ENCODE measurements around the gene HSPA12B. TPM values are rescaled to one million over a fixed set of nuclear protein-coding genes. Genes with fewer than 3 reads are reported as not detected.

The HSPA12B gene
- total and polyA plus RNA-seq, 2 of the 4 experiments (the other 2 are of a cell fraction) = not detected

GRCh38 chr20:3760655-3761348 lies 28.3 kb downstream of the HSPA12B start:
- no peak; the same call in 1 of the 2 replicates for ATAC-seq (ENCODE audit: low read depth)
- Histone ChIP-seq H4K20me1 (ENCODE audit: insufficient read depth, low read length) (peaks cover 9% of the 10 kb centered on the region; the same call in 1 of the 2 replicates), H4K5ac (ENCODE audit: low read depth, low read length) (no peak overlapping the region), H2AFZ (replicated peaks; ENCODE audit: low read length, poor library complexity) (no peak overlapping the region), H3K4ac (ENCODE audit: low read depth, low read length) (no peak overlapping the region), H3K18ac (ENCODE audit: low read depth, low read length) (no peak overlapping the region), H2BK5ac (ENCODE audit: low read depth, low read length, poor library complexity, severe bottlenecking) (no peak overlapping the region), H3K23ac (ENCODE audit: low read depth, low read length) (no peak overlapping the region), H2BK120ac (ENCODE audit: low read depth, low read length) (no peak overlapping the region), H3K27ac (ENCODE audit: insufficient read depth, low read length) (no peak overlapping the region), H3K9me3 (ENCODE audit: control insufficient read depth, insufficient read depth, low read length) (no peaks in the 10 kb centered on the region), H4K91ac (ENCODE audit: insufficient read depth, low read depth, low read length) (no peak overlapping the region), H3K56ac (ENCODE audit: extremely low read depth, insufficient read depth, low read length) (no peak overlapping the region), H3K27me3 (ENCODE audit: control insufficient read depth, insufficient read depth, low read length) (no peaks in the 10 kb centered on the region), H4K8ac (ENCODE audit: low read depth in 2 of 2, low read length in 2 of 2) (peak overlapping the region in 1 of 2 experiments; percentile 42; a peak in 1 of 4 replicates), H3K4me2 (ENCODE audit: low read depth, low read length) (no peak overlapping the region), H2BK20ac (ENCODE audit: low read depth, low read length) (no peak overlapping the region), H3K4me1 (ENCODE audit: control insufficient read depth, insufficient read depth, low read length) (no peaks in the 10 kb centered on the region; the same call in 1 of the 2 replicates), H3K36me3 (ENCODE audit: control insufficient read depth, insufficient read depth, low read length) (peaks cover 4% of the 10 kb centered on the region; the same call in 1 of the 2 replicates), H2AK9ac (replicated peaks; ENCODE audit: low read depth, low read length, poor library complexity) (no peak overlapping the region), H3K79me1 (ENCODE audit: low read depth in 1 of 2, low read length in 2 of 2) (peaks cover 3 to 34% of the 10 kb centered on the region in 2 experiments; a peak in 3 of 4 replicates), H2BK15ac (ENCODE audit: low read depth, low read length) (no peak overlapping the region), H3K9me1 (ENCODE audit: insufficient read depth, low read length) (peaks cover 5% of the 10 kb centered on the region; the same call in 1 of the 2 replicates), H2AK5ac (ENCODE audit: low read depth, low read length) (no peak overlapping the region), H3K14ac (replicated peaks; ENCODE audit: low read depth, low read length) (no peak overlapping the region), H3K4me3 (ENCODE audit: insufficient read depth, low read depth, low read length) (no peak overlapping the region), H3K9ac (ENCODE audit: low read depth, low read length) (no peak overlapping the region)
- no TSS peak for BruUV-seq (replicated peaks)
- ChIA-PET POLR2A (ENCODE audit: unreplicated experiment) (interaction anchor here (0.6 to 1.2 kb wide), 3 partner anchors 8 to 25 kb away, joined by 3 to 8 read pairs (median 3); no protein-coding TSS in a partner anchor), CTCF (interaction anchor here (0.8 kb wide), 1 partner anchor 21 kb away, joined by 4 read pairs; the partner anchor contains the start of gene SPEF1)
- DNase-seq = no peak
- intact Hi-C loops (cut with micrococcal nuclease) = no loop called here
- 86% methylated on average over 2 of the region's 10 CpGs; no CpG with 5 or more reads in 1 of the 2 experiments for WGBS, 2 experiments (ENCODE audit: extremely low coverage in 2 of 2, insufficient read length in 1 of 2)
- TF ChIP-seq BHLHE40 (IDR thresholded peaks at IDR 0.05; ENCODE audit: low read depth, low read length) (no peak), RCOR1 (IDR thresholded peaks at IDR 0.05; ENCODE audit: insufficient replicate concordance, low read length) (no peak), ELK1 (IDR thresholded peaks at IDR 0.05; ENCODE audit: borderline replicate concordance, low read depth, low read length) (no peak), NFE2L2 (IDR thresholded peaks at IDR 0.05; ENCODE audit: low read depth, low read length) (no peak), CHD1 (IDR thresholded peaks at IDR 0.05; ENCODE audit: low read depth, low read length) (no peak), FOS (IDR thresholded peaks at IDR 0.05; ENCODE audit: low read depth, low read length) (no peak), SMC3 (IDR thresholded peaks at IDR 0.05; ENCODE audit: low read depth, low read length) (no peak), MAFK (IDR thresholded peaks at IDR 0.05; ENCODE audit: low read depth, low read length) (no peak), RFX5 (IDR thresholded peaks at IDR 0.05; ENCODE audit: low read depth, low read length) (no peak), CEBPB (IDR thresholded peaks at IDR 0.05; ENCODE audit: low read depth, low read length) (no peak), POLR2A (IDR thresholded peaks at IDR 0.05; ENCODE audit: low read depth, low read length) (no peak)
- TF ChIP-seq, protein P1, sequence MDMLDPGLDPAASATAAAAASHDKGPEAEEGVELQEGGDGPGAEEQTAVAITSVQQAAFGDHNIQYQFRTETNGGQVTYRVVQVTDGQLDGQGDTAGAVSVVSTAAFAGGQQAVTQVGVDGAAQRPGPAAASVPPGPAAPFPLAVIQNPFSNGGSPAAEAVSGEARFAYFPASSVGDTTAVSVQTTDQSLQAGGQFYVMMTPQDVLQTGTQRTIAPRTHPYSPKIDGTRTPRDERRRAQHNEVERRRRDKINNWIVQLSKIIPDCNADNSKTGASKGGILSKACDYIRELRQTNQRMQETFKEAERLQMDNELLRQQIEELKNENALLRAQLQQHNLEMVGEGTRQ (IDR thresholded peaks at IDR 0.05; ENCODE audit: low read depth, low read length) = no peak
- TF ChIP-seq, protein P2, sequence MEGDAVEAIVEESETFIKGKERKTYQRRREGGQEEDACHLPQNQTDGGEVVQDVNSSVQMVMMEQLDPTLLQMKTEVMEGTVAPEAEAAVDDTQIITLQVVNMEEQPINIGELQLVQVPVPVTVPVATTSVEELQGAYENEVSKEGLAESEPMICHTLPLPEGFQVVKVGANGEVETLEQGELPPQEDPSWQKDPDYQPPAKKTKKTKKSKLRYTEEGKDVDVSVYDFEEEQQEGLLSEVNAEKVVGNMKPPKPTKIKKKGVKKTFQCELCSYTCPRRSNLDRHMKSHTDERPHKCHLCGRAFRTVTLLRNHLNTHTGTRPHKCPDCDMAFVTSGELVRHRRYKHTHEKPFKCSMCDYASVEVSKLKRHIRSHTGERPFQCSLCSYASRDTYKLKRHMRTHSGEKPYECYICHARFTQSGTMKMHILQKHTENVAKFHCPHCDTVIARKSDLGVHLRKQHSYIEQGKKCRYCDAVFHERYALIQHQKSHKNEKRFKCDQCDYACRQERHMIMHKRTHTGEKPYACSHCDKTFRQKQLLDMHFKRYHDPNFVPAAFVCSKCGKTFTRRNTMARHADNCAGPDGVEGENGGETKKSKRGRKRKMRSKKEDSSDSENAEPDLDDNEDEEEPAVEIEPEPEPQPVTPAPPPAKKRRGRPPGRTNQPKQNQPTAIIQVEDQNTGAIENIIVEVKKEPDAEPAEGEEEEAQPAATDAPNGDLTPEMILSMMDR (conservative IDR thresholded peaks at IDR 0.05; ENCODE audit: low read depth, low read length) = no peak
- in situ Hi-C loops (cut with MboI; ENCODE audit: low sequenced_read_pairs) = no loop called here
- dilution Hi-C loops (cut with HindIII; ENCODE audit: low sequenced_read_pairs, unreplicated experiment) = no loop called here

All from IMR-90 (cell line).